H1 (cell line): ENCODE data around the gene HSPA1B. TPM values are rescaled to one million over a fixed set of nuclear protein-coding genes. Genes with fewer than 3 reads are reported as not detected.

ENCODE experiments used
- CHD2 ChIP-seq: IDR thresholded peaks from 2 replicates; pipeline ENCODE4 v1.6.1; 2012; ENCODE audit warnings: low read length, improper control_type of control experiment
- KDM4A ChIP-seq: IDR thresholded peaks from one replicate; pipeline ENCODE4 v1.7.1; 2012; ENCODE audit warnings: low read depth, mild to moderate bottlenecking, moderate library complexity, low read length, inconsistent platforms; ENCODE audit not compliant: severe bottlenecking
- polyA plus RNA-seq, 7 experiments: library from polyadenylated mRNA; depleted of rRNA in 3 of 7; stranded (reverse) in 5 of 7; unstranded in 2 of 7; fragments of >200 nt in 5 of 7; fragments of 200-250 nt in 2 of 7; gene quantifications; 1 replicate in 5 of 7; 2 replicates in 1 of 7; 4 replicates in 1 of 7; pipeline versions ENCODE4 v1.2.1 to v1.2.3, GENCODE V29; 2011 to 2013; ENCODE audit warnings: missing spikeins in 2 of 7, mixed read lengths in 2 of 7
- total RNA-seq: library from RNA; stranded (reverse); fragmentation: NEBNext Ultra II Directional; extraction: Animal tissue kit (Norgen Biotek cat#: 25700); gene quantifications from 2 replicates; pipeline ENCODE4 v1.2.1, GENCODE V29; 2021
- TF ChIP-seq, protein P1 (sequence below): IDR thresholded peaks from 2 replicates; pipeline ENCODE4 v1.6.1; 2012; ENCODE audit warnings: inconsistent platforms

Gene HSPA1B
- total and polyA plus RNA-seq, 2 of the 8 experiments (the other 6 are each of a cell fraction or from before 2014, with no cell fraction given): 36.6 to 76.6 TPM

DNA sequence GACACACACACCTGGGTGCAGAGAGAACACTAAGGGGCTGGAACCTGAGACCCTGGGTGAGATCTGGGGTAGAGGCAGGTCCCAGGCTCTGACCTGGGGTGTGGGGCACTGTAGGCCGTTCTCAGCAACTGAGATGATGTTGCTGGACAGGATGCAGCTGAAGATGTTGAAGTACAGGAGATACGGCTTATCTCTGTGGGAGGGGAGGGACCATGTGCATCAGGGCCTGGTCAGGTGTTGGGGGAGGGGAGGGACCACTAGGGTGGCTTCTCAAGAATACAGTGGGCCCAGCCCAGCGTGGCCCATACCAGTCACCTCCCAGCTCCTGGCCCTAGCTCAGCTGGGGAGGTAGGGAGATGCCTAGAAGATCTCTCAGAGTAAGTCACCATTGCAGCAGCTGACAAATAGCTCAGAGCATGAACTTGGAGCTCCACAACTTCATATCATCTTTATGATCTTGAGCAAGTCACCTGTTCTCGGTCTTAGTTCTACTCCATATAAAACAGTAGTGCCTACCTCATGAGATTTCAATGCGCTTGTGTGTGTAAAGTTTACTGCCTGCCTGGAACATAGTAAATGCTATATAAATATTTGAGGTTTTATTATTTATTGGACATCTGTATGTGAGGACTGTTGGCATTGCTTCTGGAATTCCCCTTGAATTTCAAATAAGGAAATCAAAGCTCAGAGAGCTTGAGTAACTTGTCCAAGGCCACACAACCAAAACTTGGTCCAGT lies 47.5 kb downstream of the HSPA1B start (continued):
- TF ChIP-seq KDM4A (no peak), CHD2 (no peak)
- TF ChIP-seq, protein P1, sequence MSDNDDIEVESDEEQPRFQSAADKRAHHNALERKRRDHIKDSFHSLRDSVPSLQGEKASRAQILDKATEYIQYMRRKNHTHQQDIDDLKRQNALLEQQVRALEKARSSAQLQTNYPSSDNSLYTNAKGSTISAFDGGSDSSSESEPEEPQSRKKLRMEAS: no peak
- TF ChIP-seq, all 59 proteins: peak for 0
